Measurements from ENCODE around the gene ZNF446. TPM values are rescaled to one million over a fixed set of nuclear protein-coding genes. Genes with fewer than 3 reads are reported as not detected.

The ZNF446 gene
- total and polyA plus RNA-seq, 9 of the 15 experiments (the other 6 are each of a cell fraction or from before 2014, with no cell fraction given), result 0.07 to 4.8 (median 1.2) TPM

GRCh38 chr19:58519355-58520256, 43.5 kb downstream of the ZNF446 start, which contains the start of gene ZBTB45 (continued):
- TF ChIP-seq CUX1 (CRISPR knock-in tag; IDR thresholded peaks at IDR 0.05) (no peak), HES1 (IDR thresholded peaks at IDR 0.05; ENCODE audit: low read depth) (no peak), ZBTB7A (IDR thresholded peaks at IDR 0.05; ENCODE audit: borderline replicate concordance, control insufficient read depth, low read depth, low read length) (peak; percentile 90), KLF13 (tag; IDR thresholded peaks at IDR 0.05; ENCODE audit: borderline replicate concordance, low read depth) (peak; percentile 85), HNRNPUL1 (IDR thresholded peaks at IDR 0.05; ENCODE audit: low read length) (no peak), KLF16 (IDR thresholded peaks at IDR 0.05) (no peak; the same call in 1 of the 2 replicates), MED1 (CRISPR knock-in tag; IDR thresholded peaks at IDR 0.05; ENCODE audit: borderline replicate concordance) (0 out of 2 replicates have a peak, but pooled peaks have one; percentile 28), SREBF1 (IDR thresholded peaks at IDR 0.05; ENCODE audit: borderline replicate concordance, low read depth, low read length) (no peak), CHCHD3 (CRISPR knock-in tag; IDR thresholded peaks at IDR 0.05) (no peak), ZBTB40 (IDR thresholded peaks at IDR 0.05) (peak; percentile 100), ZBTB40 (CRISPR knock-in tag; IDR thresholded peaks at IDR 0.05) (peak; percentile 56; the same call in 1 of the 2 replicates)
